T-cell (primary cell): Measurements from ENCODE around the gene STK40. TPM values are rescaled to one million over a fixed set of nuclear protein-coding genes. Genes with fewer than 3 reads are reported as not detected.
A peak's percentile ranks its signal among the peaks of the same experiment; 100 is the strongest.

Source experiments
- ATAC-seq, 4 experiments: fragments of 200-7000 bp in 3 of 4; fragments of 150-1000 bp in 1 of 4; cut with Tn5 transposase; replicated peaks in 1 of 4; 1 replicate in 3 of 4; 2 replicates in 1 of 4; pipeline ENCODE4 v1.10.0; 2021; ENCODE audit warnings: moderate library complexity in 3 of 4, mild to moderate bottlenecking in 2 of 4, moderate number of reproducible peaks in 1 of 4
- CTCF ChIA-PET, 2 donors: fragments of 300-600 bp; sonication (Branson Sonifier 250); formaldehyde crosslinking; loops; one replicate each; lab custom pipeline; 2022; ENCODE audit warnings: antibody characterized with exemption in 2 of 2; lab: Charles Lee
- POLR2A ChIA-PET, 2 donors: fragments of 300-600 bp; sonication (Branson Sonifier 250); formaldehyde crosslinking; loops; one replicate each; lab custom pipeline; 2022; ENCODE audit warnings: antibody characterized with exemption in 2 of 2; lab: Charles Lee
- DNase-seq, 35 experiments: peaks; one replicate each; pipeline versions ENCODE4 v3.0.0 to v3.0.0-alpha.2; 2013 to 2023
- H3K27ac ChIP-seq: one replicate; pipeline ENCODE4 v1.5.1; 2013; ENCODE audit warnings: low read length
- H3K27me3 ChIP-seq, 2 experiments: replicated peaks in 1 of 2; 1 replicate in 1 of 2; 2 replicates in 1 of 2; pipeline versions ENCODE4 v1.6.1 to v1.7.0; 2013; ENCODE audit warnings: low read length in 1 of 2, mixed read lengths in 1 of 2; ENCODE audit not compliant: control insufficient read depth in 2 of 2, insufficient read depth in 2 of 2; ENCODE audit errors: extremely low read depth in 1 of 2
- H3K36me3 ChIP-seq, 2 donors: 1 replicate in 1 of 2; 2 replicates in 1 of 2; pipeline versions ENCODE4 v1.6.1 to v1.7.0; 2013; ENCODE audit warnings: low read length in 1 of 2; ENCODE audit not compliant: control insufficient read depth in 2 of 2, insufficient read depth in 1 of 2; ENCODE audit errors: extremely low read depth in 1 of 2
- H3K4me1 ChIP-seq, 2 experiments: 1 replicate in 1 of 2; 2 replicates in 1 of 2; pipeline versions ENCODE4 v1.6.1 to v1.7.0; 2013; ENCODE audit warnings: low read length in 2 of 2, mixed read lengths in 1 of 2; ENCODE audit not compliant: insufficient read depth in 2 of 2, control insufficient read depth in 1 of 2; ENCODE audit errors: extremely low read depth in 1 of 2
- H3K4me3 ChIP-seq, 2 donors: 1 replicate in 1 of 2; 2 replicates in 1 of 2; pipeline versions ENCODE4 v1.5.1 to v1.7.0; 2013; ENCODE audit warnings: mild to moderate bottlenecking in 2 of 2, low read length in 1 of 2, moderate library complexity in 1 of 2; ENCODE audit not compliant: control insufficient read depth in 1 of 2; ENCODE audit errors: extremely low read depth in 1 of 2
- H3K9me3 ChIP-seq: 2 replicates; pipeline ENCODE4 v1.7.0; 2013
- H3K27ac Mint-ChIP-seq, 2 donors: one replicate each; pipeline ENCODE4 v1.8.0; 2020 to 2021; ENCODE audit warnings: mild to moderate bottlenecking in 2 of 2, mixed read lengths in 2 of 2
- H3K27me3 Mint-ChIP-seq, 2 donors: one replicate each; pipeline ENCODE4 v1.8.0; 2021 to 2022; ENCODE audit warnings: mixed read lengths in 2 of 2
- H3K36me3 Mint-ChIP-seq: one replicate; pipeline ENCODE4 v1.8.0; 2021; ENCODE audit warnings: mixed read lengths
- H3K4me1 Mint-ChIP-seq, 3 donors: one replicate each; pipeline ENCODE4 v1.8.0; 2020 to 2022; ENCODE audit warnings: mixed read lengths in 3 of 3, mild to moderate bottlenecking in 1 of 3
- H3K4me3 Mint-ChIP-seq, 3 donors: one replicate each; pipeline ENCODE4 v1.8.0; 2020 to 2022; ENCODE audit warnings: mild to moderate bottlenecking in 3 of 3, mixed read lengths in 3 of 3, moderate library complexity in 3 of 3
- H3K9me3 Mint-ChIP-seq, 3 donors: one replicate each; pipeline ENCODE4 v1.8.0; 2020 to 2022; ENCODE audit warnings: mixed read lengths in 3 of 3
- WGBS: methylation state at CpG from one replicate; pipeline ENCODE4 v1.1.5; 2013; ENCODE audit warnings: missing lambda C conversion rate; ENCODE audit not compliant: insufficient coverage; 5-methylcytosine and 5-hydroxymethylcytosine counted together
- total RNA-seq, 35 experiments: library from RNA in 6 of 35; stranded (reverse) in 6 of 35; fragments of 120-200 nt in 1 of 35; gene quantifications; one replicate each; pipeline versions ENCODE4 v1.2.1 to v1.2.4 and lab custom pipeline; 2013 to 2026

The STK40 gene, protein sequence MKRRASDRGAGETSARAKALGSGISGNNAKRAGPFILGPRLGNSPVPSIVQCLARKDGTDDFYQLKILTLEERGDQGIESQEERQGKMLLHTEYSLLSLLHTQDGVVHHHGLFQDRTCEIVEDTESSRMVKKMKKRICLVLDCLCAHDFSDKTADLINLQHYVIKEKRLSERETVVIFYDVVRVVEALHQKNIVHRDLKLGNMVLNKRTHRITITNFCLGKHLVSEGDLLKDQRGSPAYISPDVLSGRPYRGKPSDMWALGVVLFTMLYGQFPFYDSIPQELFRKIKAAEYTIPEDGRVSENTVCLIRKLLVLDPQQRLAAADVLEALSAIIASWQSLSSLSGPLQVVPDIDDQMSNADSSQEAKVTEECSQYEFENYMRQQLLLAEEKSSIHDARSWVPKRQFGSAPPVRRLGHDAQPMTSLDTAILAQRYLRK
- 10 to 100 TPM; 29.6 to 71.1 (median 56.7) TPM for total RNA-seq
- total RNA-seq (2013) = 28.6 TPM
- total RNA-seq (lab: John Stamatoyannopoulos, UW) = 43.0 to 155 (median 68.8) reads per million in 29 experiments

DNA sequence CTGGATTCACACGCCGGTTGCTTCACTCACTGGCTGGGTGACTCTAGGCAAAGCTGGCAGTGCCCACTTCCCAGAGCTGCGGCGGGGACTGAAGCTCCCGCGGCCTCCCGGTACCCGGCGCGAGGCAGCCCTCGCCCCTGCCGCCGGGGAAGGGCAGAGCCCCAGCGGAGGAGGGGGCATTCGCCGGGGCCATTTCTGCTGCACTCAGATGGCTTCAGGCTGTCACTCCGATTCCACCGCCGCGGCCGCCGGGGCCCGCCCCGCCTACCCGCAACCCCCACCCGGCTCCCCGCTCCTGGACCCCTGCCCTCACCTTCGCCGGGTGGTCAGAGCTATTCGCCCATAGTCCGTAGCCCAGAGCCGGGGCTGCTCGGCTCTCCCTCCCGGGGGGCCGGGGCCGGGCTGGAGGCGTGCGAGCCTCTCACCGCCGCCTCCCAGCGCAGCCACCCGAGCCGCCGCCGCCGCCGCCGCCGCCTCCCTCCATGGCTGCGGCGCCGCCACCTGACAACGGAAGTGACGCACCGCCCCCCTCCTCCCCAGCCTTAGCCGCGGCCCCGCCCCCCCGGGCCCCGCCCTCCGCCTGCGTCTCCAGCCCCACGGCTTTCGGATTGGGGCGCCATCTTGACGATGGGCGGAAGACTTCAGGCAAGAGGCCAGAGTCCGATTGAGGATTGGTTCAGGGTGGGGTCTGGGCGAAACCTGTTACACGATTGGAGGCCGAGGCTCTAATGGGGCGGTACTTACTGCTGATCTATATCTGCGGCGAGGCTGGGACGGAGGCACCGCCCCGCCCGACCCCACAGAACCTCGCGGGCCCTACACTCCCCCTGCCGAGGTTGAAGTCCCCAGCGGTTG is at the start of gene STK40:
Gene STK40, minus strand, starts transcription at position 515 of the 855 bp plus-strand sequence. CDS start 24,592 bp downstream, outside the sequence.
- Mint-ChIP-seq H3K4me3 (peak within 1 kb of the TSS; percentile 84 to 98 (median 90)), H3K27me3 (no peaks in the 10 kb centered on the region), H3K4me1 (peaks cover 50 to 66% (median 59%) of the 10 kb centered on the region in 3 donors), H3K36me3 (peaks cover 4% of the 10 kb centered on the region), H3K9me3 (no peaks in the 10 kb centered on the region), H3K27ac (peak within 1 kb of the TSS; percentile 99)
- no peaks in the 10 kb centered on the region for H3K27me3 ChIP-seq
- no peaks in the 10 kb centered on the region for H3K9me3 ChIP-seq
- DNase-seq (peak; percentile 94 to 99 (median 98)), ATAC-seq (peak; percentile 87 to 91 (median 88))
- under 1% methylated on average over 66 of the region's 82 CpGs for WGBS
- H3K4me3 ChIP-seq = peak within 1 kb of the TSS; percentile 89 to 96
- POLR2A ChIA-PET = interaction anchor here (0.6 to 1.0 kb wide), 2 partner anchors 12 to 13 kb away, joined by 3 to 5 read pairs; no protein-coding TSS in a partner anchor
- peaks cover 13 to 52% of the 10 kb centered on the region in 2 experiments for H3K4me1 ChIP-seq
- peaks cover 4 to 13% of the 10 kb centered on the region in 2 donors for H3K36me3 ChIP-seq
- CTCF ChIA-PET = interaction anchor here in 1 of 2 donors (0.8 to 2.7 kb wide), 8 partner anchors 9 to 1534 kb away, joined by 3 to 13 read pairs (median 4); partner anchors contain the start of genes LSM10 and SH3D21
- peak within 1 kb of the TSS; percentile 89 for H3K27ac ChIP-seq

- no peaks in the 10 kb centered on the region for H3K4me1 Mint-ChIP-seq
- Histone ChIP-seq H3K36me3 (no peaks in the 10 kb centered on the region), H3K4me1 (no peaks in the 10 kb centered on the region), H3K27me3 (peaks cover 0 to 2% of the 10 kb centered on the region in 2 experiments), H3K9me3 (no peaks in the 10 kb centered on the region), H3K4me3 (no peak overlapping the region), H3K27ac (no peak overlapping the region)
- ChIA-PET POLR2A (interaction anchor here in 1 of 2 donors (0.5 kb wide), 1 partner anchor 8 kb away, joined by 5 read pairs; no protein-coding TSS in a partner anchor), CTCF (no interaction called here)
- no peak for DNase-seq
- peaks cover 0 to 10% of the 10 kb centered on the region in 2 donors for H3K27me3 Mint-ChIP-seq
- WGBS = 0% methylated on average over 1 of the region's 1 CpG
- no peak overlapping the region for H3K27ac Mint-ChIP-seq
- H3K4me3 Mint-ChIP-seq = no peak overlapping the region
- H3K9me3 Mint-ChIP-seq = no peaks in the 10 kb centered on the region
- no peak for ATAC-seq
- peaks cover 4% of the 10 kb centered on the region for H3K36me3 Mint-ChIP-seq
These were observed 47.4 kb upstream of the STK40 start for GRCh38 chr1:36433102-36433501.

- no CpG with 5 or more reads among the region's 4 CpGs for WGBS
- Histone ChIP-seq H3K36me3 (no peaks in the 10 kb centered on the region), H3K4me3 (no peak overlapping the region), H3K27ac (no peak overlapping the region), H3K9me3 (no peaks in the 10 kb centered on the region), H3K27me3 (peaks cover 0 to 2% of the 10 kb centered on the region in 2 experiments), H3K4me1 (no peaks in the 10 kb centered on the region)
- no peaks in the 10 kb centered on the region for H3K4me1 Mint-ChIP-seq
- H3K27ac Mint-ChIP-seq = no peak overlapping the region
- ChIA-PET POLR2A (interaction anchor here in 1 of 2 donors (0.5 kb wide), 1 partner anchor 9 kb away, joined by 5 read pairs; no protein-coding TSS in a partner anchor), CTCF (no interaction called here)
- no peaks in the 10 kb centered on the region for H3K9me3 Mint-ChIP-seq
- DNase-seq (no peak), ATAC-seq (no peak)
- no peak overlapping the region for H3K4me3 Mint-ChIP-seq
- peaks cover 4% of the 10 kb centered on the region for H3K36me3 Mint-ChIP-seq
- H3K27me3 Mint-ChIP-seq = peaks cover 0 to 10% of the 10 kb centered on the region in 2 donors
These were observed 46.9 kb upstream of the STK40 start for GRCh38 chr1:36432616-36433015.

- H3K4me1 Mint-ChIP-seq = peaks cover 7 to 9% (median 8%) of the 10 kb centered on the region in 3 donors
- no peak overlapping the region for H3K4me3 Mint-ChIP-seq
- ChIA-PET POLR2A (interaction anchor here in 1 of 2 donors (0.5 kb wide), 1 partner anchor 1391 kb away, joined by 4 read pairs; no protein-coding TSS in a partner anchor), CTCF (interaction anchor here in 1 of 2 donors (0.7 kb wide), 1 partner anchor 116 kb away, joined by 3 read pairs; no protein-coding TSS in a partner anchor)
- Histone ChIP-seq H3K4me1 (peaks cover 0 to 7% of the 10 kb centered on the region in 2 experiments), H3K36me3 (no peaks in the 10 kb centered on the region), H3K27ac (no peak overlapping the region), H3K4me3 (no peak overlapping the region), H3K27me3 (peaks cover 0 to 2% of the 10 kb centered on the region in 2 experiments), H3K9me3 (no peaks in the 10 kb centered on the region)
- no peaks in the 10 kb centered on the region for H3K9me3 Mint-ChIP-seq
- peaks cover under 1% of the 10 kb centered on the region for H3K36me3 Mint-ChIP-seq
- peaks cover 0 to under 1% of the 10 kb centered on the region in 2 donors for H3K27me3 Mint-ChIP-seq
- WGBS = 43% methylated on average over 4 of the region's 4 CpGs
- DNase-seq = no peak
- ATAC-seq = no peak
- no peak overlapping the region for H3K27ac Mint-ChIP-seq
These were observed 40.1 kb upstream of the STK40 start for GRCh38 chr1:36425791-36426190.

DNA sequence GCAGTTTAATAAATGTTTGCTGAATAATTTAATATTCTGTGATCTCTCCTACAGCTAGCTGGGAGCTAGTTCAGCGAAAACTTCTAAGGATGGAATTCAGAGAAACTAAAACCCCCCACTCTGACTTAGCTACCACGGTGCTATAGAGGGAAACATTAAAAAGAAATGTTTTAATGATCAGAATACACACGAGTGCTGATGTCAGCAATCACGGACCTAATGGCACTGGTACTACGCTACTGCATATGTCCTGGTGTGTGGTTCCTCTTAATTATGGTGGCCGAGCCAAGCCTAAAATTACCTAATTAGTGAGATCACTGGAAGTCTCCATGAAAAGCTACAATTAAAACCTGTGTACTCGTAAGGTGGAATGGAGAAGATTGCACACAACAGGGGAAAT is 35.9 kb upstream of the STK40 start:
- H3K27ac Mint-ChIP-seq = peak overlapping the region; percentile 95 to 98
- H3K4me3 ChIP-seq = no peak overlapping the region
- no peaks in the 10 kb centered on the region for H3K36me3 Mint-ChIP-seq
- no peak overlapping the region for H3K27ac ChIP-seq
- no peaks in the 10 kb centered on the region for H3K27me3 ChIP-seq
- H3K9me3 ChIP-seq = no peaks in the 10 kb centered on the region
- H3K27me3 Mint-ChIP-seq = no peaks in the 10 kb centered on the region
- H3K36me3 ChIP-seq = no peaks in the 10 kb centered on the region
- H3K4me1 Mint-ChIP-seq = peaks cover 25 to 29% (median 26%) of the 10 kb centered on the region in 3 donors
- peak overlapping the region in 1 of 3 donors; percentile 69 for H3K4me3 Mint-ChIP-seq
- ChIA-PET CTCF (interaction anchor here (0.5 to 1.8 kb wide), 6 partner anchors 35 to 272 kb away, joined by 3 to 6 read pairs (median 4); partner anchors contain the start of gene TRAPPC3 (in 1 of the 2)), POLR2A (no interaction called here)
- no peaks in the 10 kb centered on the region for H3K9me3 Mint-ChIP-seq
- DNase-seq = no peak
- H3K4me1 ChIP-seq = peaks cover 14 to 18% of the 10 kb centered on the region in 2 experiments
- no peak for ATAC-seq
- WGBS = 90% methylated on average over 3 of the region's 7 CpGs
